NCI-H345 treated with DMSO at 0.1 percent for 48 hours (cell line): Measurements from ENCODE around the gene FBN2.
"Not testable (repeated sequence)": the region's sequence is repeated elsewhere in the genome, so short reads cannot be mapped to it uniquely, and the experiment has no call there.

Source experiments
- DNase-seq: peaks from one replicate; lab custom pipeline; 2025; ENCODE audit not compliant: unreplicated experiment; lab: John Stamatoyannopoulos, UW

FBN2 gene

GRCh38 chr5:128480158-128480557 is 57.9 kb downstream of the FBN2 start:
- no peak for DNase-seq

DNA sequence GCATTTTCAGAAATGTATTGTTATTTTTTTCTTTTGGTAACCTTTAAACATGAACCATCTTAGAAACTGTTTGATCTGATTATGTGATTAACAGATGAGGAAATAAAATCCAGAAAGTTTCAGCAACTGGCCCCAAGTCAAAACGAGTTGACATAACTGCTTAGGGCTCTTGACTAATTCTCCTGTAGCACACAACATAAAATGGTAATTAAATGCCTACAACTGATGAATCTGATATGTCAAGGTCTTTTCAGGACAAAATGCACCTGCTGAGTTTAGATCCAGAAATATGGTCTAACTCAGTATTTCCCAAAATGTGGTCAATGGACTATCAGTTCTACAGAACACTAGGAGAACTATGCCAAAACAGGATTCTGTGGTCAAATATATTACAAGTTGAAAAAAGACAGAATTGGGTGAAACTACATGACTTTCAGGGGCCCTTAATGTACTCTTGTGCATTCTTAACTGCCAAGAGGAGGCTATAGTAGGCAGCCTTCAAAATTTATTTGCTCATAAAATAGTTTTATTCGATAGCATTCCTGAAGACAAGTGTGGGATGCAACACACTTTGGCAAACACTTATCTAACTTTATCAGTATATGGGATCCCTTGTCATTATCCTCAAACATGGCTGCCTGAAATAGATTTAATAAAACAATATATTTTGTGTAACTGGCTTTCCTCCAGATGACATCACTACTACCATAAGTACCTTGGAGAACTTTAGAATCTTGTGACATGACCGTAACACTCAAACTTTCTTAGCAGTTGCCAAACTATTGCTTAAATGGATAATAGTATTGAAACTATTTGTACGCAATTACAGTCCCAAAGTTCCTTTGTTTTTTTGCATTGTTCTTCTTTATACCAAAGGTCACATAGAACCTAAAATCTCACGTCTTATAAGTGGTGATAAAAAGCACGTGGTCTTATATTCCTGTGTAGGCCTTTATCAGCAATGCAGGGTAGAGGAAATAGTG is 59.4 kb downstream of the FBN2 start:
- DNase-seq, result no peak

DNA sequence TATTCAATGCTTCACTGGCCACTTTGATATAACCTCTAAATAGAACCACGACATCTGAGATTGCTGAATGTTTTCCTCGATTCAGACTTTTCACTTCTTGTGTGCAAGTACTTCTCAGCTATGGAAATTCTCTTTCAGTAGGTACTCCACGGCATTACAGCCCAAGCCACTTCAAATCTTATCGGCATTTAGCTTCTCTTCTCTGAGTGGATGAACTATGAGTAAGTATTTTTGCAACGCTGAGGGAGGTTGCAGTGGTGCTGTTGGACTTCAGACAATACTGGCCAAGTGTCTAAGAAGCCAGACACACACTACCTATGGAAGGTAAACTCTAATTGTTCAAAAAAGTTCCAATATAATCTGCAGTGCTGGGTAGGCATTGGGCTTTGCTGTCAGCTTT is 60.1 kb downstream of the FBN2 start:
- no peak for DNase-seq

- DNase-seq, result no peak
Measured at GRCh38 chr5:128475693-128476092, 62.4 kb downstream of the FBN2 start.

DNA sequence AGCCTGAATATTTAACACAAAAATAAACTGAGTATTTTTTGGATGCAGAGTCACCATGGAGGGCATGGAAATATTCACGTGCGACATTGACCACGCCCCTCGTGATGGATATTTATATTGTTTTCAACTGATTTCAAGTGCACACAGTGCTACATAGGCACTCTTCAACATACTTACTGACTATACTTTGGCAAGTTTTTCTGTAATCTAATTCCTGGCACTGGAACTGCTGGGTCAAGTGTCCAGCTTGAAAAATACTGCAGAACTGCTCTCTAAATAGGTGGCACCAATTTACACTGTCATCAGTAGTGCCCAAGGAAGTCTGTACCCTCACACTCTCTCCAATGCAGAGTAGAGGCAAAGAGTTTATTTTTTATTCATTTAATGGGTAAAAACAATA is 65.1 kb downstream of the FBN2 start:
- no peak for DNase-seq

DNA sequence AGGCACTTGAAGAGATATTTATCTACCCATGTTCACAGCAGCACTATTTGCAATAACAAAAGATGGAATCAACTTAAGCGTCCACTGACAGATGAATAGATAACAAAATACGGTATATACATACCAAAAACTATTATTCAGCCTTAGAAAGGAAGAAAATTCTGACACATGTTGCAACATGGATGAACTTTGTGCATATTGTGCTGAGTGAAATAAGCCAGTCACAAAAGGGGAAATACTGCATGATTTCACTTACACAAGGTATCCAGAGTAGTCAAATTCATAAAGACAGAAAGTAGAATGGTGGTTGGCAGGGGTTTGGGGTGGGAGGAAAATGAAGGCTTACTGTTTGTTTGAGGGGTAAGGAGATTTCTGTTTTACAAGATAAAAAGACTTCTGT is 66.0 kb downstream of the FBN2 start:
- DNase-seq, result no peak

GRCh38 chr5:128470663-128471062 is 67.4 kb downstream of the FBN2 start:
- DNase-seq, result no peak

- DNase-seq, result no peak
Measured at GRCh38 chr5:128469912-128470311, 68.1 kb downstream of the FBN2 start.

DNA sequence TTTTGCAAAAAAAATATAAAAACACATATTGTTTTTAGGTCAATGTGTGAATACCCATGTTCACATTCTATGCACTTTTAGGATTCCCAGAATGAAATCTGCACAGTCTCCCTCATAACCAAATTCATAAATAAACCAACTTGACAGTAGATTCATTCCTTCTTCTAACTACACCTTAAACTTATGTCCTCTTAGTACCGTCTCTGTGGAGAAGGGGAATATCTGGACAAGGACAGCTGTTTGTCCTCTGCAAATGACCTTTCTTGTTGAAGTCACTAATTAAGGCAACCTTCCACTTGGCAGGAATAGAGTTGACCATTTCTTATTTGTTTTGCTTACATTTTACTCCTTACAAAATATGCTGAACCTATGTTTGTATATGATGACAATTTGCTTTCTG is 71.1 kb downstream of the FBN2 start:
- no peak for DNase-seq

GRCh38 chr5:128466554-128466953 is 71.5 kb downstream of the FBN2 start:
- DNase-seq, result no peak

DNA sequence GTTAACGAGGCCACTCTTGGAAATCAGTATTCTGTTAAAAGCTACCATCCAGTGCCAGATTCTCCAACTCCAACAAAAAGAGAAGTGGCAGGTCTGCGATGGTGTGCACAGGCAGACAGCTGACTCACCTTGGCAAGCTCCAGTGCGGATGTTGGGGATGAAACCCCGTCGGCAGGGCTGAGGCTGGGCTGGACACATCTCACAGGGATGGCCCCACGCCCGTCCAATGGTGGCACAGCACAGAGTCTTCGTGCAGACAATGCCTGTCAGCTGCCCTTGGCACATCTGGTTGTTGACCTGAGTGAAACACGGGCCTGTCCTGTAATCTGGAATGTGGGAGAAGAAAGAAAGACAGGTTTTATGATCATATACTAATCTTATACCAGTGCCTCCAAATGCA is 73.4 kb downstream of the FBN2 start:
- DNase-seq, result no peak

DNA sequence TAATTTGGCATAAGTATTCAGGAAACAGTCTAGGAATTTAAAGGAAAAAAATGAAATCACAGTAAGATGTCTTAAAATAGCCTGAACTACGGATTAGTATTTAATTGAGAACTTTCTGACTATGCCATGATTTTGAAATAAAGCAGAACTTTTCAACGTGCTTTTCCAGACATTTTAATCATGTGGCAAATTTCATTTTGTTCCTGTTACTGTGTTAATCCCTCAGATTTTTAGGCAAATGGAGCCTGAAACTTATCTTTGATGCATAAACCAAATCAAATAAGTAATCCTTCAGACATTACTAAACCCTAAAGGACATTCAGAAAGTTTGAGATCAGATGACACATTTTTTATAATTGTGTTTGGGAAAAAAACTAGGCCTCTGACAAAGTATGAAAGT is 75.7 kb downstream of the FBN2 start:
- DNase-seq, result no peak

GRCh38 chr5:128457147-128457915 is 80.7 kb downstream of the FBN2 start:
- not testable (repeated sequence) for DNase-seq

GRCh38 chr5:128455841-128456361 is 82.1 kb downstream of the FBN2 start:
- no peak for DNase-seq

- DNase-seq, result no peak
Measured at GRCh38 chr5:128453121-128453520, 84.9 kb downstream of the FBN2 start.

GRCh38 chr5:128447224-128447623 is 90.8 kb downstream of the FBN2 start:
- DNase-seq, result not testable (repeated sequence)

- DNase-seq, result no peak
Measured at GRCh38 chr5:128441941-128442350, 96.1 kb downstream of the FBN2 start.

DNA sequence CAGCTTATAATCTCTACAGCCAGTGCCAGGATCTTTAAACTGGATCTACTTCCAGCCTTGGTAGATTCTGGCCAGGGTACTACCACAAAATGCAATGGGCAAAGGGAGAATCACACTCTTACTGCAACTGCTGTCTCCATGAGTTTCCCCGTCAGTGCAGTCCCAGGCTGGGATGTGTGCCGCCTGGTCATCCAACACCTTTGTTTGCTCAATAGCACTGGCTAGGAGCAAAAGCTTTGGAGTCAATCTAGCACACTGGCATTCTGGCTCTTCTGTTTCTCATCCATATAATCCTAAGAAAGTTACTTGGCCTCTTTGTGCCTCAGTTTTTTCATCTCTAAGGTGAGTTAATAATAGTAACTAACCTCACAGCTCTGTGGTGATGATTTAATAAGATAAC is 96.9 kb downstream of the FBN2 start:
- DNase-seq, result no peak

DNA sequence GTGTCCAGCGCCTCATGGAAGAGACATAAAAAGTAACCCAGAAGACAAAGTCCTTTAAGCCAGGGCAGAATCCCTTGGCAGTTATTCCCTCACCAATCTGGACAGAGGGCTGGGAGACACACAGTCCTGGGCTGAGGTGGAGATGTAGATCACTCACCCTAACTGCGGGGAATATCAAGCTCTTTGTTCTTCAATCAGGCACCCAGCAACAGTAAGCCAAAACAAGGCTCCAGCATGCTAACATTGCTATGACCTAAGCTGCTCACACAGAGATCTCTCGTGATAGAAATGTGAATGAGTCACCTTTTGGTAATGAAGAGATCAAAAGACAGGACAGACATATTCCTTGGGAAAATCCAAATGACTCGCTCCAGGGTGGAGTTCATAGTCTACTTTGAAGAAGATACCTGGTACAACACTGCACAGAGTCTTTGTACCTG is 101.3 kb downstream of the FBN2 start:
- no peak for DNase-seq

DNA sequence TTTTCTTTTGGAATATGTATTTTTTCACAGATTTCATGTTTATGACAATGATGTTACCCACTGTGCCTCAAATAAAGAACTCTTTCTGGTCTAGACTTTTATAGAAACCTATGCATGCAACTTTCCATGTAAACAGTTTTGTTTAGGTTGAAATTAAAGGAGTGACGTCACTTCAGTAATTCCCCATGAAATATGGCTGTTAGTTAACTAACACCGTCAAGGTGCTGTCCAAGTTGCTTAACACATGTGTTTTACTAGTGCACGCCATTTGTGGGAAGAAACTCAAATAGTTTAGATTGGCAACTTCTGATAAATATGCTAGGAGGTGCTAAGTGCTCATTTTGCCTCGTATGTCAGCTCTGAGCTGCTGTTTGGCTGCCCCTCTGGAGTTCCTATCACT is 102.2 kb downstream of the FBN2 start:
- no peak for DNase-seq

- DNase-seq, result no peak
Measured at GRCh38 chr5:128434993-128435392, 103.1 kb downstream of the FBN2 start.
